ENCODE data around the gene RIN2.

DNA sequence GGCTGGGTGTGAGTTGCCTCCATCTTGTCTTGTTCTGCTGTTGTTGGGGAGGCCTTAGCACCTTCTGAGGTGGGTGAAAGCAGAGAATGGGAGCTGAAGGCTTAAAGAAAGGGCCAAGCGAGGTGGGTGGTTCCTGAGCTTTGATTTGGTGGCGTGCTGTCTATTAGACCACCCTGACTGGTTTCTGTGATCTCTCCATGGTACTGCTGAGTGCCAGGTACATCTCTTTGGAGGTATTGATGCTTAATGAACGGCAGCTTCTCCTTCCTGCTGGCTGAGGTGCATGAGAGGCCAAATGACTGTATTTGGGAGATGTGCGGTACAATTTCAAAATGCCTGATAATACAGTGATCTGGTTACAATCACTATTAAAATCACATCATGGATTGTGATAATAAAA is 15.4 kb downstream of the RIN2 start:
- TF ChIP-seq, protein P1, sequence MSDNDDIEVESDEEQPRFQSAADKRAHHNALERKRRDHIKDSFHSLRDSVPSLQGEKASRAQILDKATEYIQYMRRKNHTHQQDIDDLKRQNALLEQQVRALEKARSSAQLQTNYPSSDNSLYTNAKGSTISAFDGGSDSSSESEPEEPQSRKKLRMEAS (IDR thresholded peaks at IDR 0.05) = no peak
- TF ChIP-seq, protein P2, sequence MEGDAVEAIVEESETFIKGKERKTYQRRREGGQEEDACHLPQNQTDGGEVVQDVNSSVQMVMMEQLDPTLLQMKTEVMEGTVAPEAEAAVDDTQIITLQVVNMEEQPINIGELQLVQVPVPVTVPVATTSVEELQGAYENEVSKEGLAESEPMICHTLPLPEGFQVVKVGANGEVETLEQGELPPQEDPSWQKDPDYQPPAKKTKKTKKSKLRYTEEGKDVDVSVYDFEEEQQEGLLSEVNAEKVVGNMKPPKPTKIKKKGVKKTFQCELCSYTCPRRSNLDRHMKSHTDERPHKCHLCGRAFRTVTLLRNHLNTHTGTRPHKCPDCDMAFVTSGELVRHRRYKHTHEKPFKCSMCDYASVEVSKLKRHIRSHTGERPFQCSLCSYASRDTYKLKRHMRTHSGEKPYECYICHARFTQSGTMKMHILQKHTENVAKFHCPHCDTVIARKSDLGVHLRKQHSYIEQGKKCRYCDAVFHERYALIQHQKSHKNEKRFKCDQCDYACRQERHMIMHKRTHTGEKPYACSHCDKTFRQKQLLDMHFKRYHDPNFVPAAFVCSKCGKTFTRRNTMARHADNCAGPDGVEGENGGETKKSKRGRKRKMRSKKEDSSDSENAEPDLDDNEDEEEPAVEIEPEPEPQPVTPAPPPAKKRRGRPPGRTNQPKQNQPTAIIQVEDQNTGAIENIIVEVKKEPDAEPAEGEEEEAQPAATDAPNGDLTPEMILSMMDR (IDR thresholded peaks at IDR 0.05 in 2 of 3, conservative IDR thresholded peaks at IDR 0.05 in 1 of 3; ENCODE audit: borderline replicate concordance in 1 of 3, insufficient read depth in 1 of 3, low read depth in 2 of 3, low read length in 2 of 3) = no peak
- TF ChIP-seq POLR2AphosphoS5 (IDR thresholded peaks at IDR 0.05; ENCODE audit: low read depth, low read length) = no peak
- no peak for TF ChIP-seq EZH2 (IDR thresholded peaks at IDR 0.05)
- TF ChIP-seq ZNF274 (IDR thresholded peaks at IDR 0.05; ENCODE audit: low read depth, low read length) = no peak
- no peak for TF ChIP-seq POLR2A (IDR thresholded peaks at IDR 0.05; ENCODE audit: borderline replicate concordance, extremely low read depth, insufficient read depth, insufficient read length)
- TF ChIP-seq TCF7L2 (IDR thresholded peaks at IDR 0.05; ENCODE audit: borderline replicate concordance, extremely low read depth, insufficient read depth, insufficient read length) = no peak
- TF ChIP-seq, protein P3, sequence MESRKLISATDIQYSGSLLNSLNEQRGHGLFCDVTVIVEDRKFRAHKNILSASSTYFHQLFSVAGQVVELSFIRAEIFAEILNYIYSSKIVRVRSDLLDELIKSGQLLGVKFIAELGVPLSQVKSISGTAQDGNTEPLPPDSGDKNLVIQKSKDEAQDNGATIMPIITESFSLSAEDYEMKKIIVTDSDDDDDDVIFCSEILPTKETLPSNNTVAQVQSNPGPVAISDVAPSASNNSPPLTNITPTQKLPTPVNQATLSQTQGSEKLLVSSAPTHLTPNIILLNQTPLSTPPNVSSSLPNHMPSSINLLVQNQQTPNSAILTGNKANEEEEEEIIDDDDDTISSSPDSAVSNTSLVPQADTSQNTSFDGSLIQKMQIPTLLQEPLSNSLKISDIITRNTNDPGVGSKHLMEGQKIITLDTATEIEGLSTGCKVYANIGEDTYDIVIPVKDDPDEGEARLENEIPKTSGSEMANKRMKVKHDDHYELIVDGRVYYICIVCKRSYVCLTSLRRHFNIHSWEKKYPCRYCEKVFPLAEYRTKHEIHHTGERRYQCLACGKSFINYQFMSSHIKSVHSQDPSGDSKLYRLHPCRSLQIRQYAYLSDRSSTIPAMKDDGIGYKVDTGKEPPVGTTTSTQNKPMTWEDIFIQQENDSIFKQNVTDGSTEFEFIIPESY (IDR thresholded peaks at IDR 0.05; ENCODE audit: extremely low read depth, insufficient replicate concordance, low read length) = no peak
- no peak for TF ChIP-seq RAD21 (IDR thresholded peaks at IDR 0.05; ENCODE audit: low read depth)
- TF ChIP-seq, protein P4, sequence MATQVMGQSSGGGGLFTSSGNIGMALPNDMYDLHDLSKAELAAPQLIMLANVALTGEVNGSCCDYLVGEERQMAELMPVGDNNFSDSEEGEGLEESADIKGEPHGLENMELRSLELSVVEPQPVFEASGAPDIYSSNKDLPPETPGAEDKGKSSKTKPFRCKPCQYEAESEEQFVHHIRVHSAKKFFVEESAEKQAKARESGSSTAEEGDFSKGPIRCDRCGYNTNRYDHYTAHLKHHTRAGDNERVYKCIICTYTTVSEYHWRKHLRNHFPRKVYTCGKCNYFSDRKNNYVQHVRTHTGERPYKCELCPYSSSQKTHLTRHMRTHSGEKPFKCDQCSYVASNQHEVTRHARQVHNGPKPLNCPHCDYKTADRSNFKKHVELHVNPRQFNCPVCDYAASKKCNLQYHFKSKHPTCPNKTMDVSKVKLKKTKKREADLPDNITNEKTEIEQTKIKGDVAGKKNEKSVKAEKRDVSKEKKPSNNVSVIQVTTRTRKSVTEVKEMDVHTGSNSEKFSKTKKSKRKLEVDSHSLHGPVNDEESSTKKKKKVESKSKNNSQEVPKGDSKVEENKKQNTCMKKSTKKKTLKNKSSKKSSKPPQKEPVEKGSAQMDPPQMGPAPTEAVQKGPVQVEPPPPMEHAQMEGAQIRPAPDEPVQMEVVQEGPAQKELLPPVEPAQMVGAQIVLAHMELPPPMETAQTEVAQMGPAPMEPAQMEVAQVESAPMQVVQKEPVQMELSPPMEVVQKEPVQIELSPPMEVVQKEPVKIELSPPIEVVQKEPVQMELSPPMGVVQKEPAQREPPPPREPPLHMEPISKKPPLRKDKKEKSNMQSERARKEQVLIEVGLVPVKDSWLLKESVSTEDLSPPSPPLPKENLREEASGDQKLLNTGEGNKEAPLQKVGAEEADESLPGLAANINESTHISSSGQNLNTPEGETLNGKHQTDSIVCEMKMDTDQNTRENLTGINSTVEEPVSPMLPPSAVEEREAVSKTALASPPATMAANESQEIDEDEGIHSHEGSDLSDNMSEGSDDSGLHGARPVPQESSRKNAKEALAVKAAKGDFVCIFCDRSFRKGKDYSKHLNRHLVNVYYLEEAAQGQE (IDR thresholded peaks at IDR 0.05; ENCODE audit: low read depth) = no peak
- TF ChIP-seq, protein P5, sequence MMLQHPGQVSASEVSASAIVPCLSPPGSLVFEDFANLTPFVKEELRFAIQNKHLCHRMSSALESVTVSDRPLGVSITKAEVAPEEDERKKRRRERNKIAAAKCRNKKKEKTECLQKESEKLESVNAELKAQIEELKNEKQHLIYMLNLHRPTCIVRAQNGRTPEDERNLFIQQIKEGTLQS (IDR thresholded peaks at IDR 0.05) = no peak
- no peak for TF ChIP-seq ELF1 (IDR thresholded peaks at IDR 0.05; ENCODE audit: borderline replicate concordance, low read depth)
- no peak for TF ChIP-seq CBX3 (IDR thresholded peaks at IDR 0.05; ENCODE audit: low read depth)

All from HCT116 (cell line).